ENCODE data around the gene HMGXB4.
A peak's percentile ranks its signal among the peaks of the same experiment; 100 is the strongest.

Gene HMGXB4

DNA sequence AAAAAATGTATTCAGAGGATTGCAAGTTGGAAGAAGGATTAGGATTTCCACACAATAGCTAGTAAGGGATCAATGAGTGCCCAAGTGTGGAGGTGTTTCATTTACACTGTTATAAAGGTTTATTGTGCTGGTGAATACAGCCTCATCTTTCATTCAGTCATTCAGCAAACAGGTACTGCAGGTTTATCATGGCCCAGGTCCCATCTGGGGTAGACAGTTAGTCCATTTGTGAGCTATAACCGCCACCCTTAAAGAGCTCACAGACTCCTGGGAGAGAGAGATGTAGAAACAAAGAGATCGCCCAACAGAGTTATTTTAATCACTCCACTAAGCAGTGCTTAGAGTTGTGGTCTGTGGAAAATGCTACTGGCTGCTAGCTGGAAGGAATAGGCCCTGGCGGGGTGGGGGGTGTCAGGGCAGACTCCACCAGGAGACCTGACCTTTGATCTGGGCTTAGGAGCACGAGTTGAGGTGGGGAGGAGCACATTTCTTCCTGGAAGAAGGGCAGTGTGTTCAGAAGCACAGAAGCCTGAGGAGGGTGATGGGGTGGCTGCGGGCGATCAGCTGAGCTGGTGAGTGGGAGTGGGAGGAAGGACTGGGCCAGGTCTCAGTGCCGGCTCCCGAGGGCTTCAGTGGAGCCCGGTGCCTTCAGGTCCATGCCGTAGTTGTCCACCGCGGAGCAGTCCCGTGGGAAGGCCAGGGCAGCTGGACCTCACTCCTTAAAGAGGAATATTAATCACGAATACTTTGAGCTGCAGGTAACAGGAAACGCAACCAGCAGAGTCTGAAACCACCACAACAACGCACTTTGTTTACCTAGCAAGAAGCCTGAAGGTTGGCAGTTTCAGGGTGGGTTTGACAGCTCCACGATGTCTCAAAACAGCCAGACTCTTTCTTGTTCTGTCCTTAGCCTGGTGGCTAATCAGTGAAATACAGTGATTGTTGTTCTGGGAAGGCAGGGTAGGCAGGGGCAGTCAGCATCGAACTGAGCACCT lies 53.6 kb downstream of the HMGXB4 start:
- Mint-ChIP-seq H3K27me3 (no peaks in the 10 kb centered on the region), H3K4me3 (no peak overlapping the region), H3K4me1 (ENCODE audit: low read depth) (peaks cover 91% of the 10 kb centered on the region), H3K27ac (peak overlapping the region; percentile 80), H3K9me3 (no peaks in the 10 kb centered on the region), H3K36me3 (ENCODE audit: low read depth) (peaks cover 3% of the 10 kb centered on the region)
- no peak for DNase-seq

DNA sequence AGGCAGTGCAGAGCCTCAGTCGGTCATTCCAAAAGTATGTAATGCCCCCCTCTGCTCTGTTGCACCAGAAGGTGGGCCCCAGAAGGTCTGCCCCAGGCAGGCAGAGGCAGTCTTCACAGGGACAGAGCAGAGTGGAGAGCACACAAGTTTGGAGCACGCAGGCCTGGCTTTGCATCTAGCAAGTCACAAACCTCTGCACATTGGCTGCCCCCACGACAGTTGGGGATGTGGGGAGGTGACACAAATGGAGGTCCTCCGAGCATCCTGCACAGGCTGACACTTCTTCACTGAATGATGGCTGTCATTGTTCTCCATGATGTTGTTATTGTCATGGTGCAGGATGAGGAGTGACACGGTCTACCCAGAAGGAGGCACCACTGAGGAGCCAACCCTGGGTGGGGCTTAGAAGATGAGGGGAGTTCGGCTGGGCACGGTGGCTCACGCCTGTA lies 54.3 kb downstream of the HMGXB4 start:
- Mint-ChIP-seq H3K36me3 (ENCODE audit: low read depth) (peaks cover 3% of the 10 kb centered on the region), H3K9me3 (no peaks in the 10 kb centered on the region), H3K4me1 (ENCODE audit: low read depth) (peaks cover 89% of the 10 kb centered on the region), H3K4me3 (no peak overlapping the region), H3K27ac (no peak overlapping the region), H3K27me3 (no peaks in the 10 kb centered on the region)
- DNase-seq, result no peak

DNA sequence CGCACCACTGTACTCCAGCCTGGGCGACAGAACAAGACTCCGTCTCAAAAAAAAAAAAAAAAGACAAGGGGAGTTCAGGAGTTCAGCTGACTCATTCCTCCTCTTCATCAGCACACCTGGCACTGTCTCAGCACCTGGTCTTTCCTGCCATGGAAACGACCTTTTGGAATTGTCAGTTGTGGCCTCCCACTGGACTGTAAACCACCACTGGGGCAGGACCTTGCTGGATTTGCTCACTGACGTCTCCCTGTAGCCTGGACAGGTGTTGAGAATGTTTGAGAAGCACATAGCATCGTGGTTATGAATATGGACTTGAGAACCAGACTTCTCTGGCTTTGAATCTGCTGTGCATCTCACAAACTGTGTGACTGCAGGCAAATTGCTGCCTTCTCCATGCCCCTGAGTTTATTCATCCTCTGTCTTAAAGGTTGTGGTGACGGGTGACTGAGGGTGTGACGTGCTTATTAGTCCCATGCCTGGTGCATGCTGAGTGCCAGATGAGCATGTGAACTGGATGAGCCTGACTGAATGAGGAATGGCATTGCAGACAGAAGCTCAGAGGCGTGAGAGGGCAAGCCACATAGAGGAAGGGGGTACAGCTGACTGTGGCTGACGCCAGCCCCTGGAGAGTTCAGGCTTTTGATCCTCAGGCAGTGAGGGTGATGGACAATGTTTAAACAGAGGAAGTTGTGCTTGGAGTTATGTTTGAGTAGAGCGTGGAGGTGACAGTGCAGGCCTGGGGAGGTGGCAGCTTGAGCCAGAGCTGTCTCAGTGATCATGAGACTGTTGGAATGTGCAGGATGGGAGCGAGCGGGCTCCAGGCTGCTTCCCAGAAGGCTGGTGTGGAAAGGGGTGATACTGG lies 55.1 kb downstream of the HMGXB4 start:
- Mint-ChIP-seq H3K4me3 (no peak overlapping the region), H3K27me3 (no peaks in the 10 kb centered on the region), H3K27ac (peak overlapping the region; percentile 68), H3K4me1 (ENCODE audit: low read depth) (peaks cover 80% of the 10 kb centered on the region), H3K36me3 (ENCODE audit: low read depth) (peaks cover 3% of the 10 kb centered on the region), H3K9me3 (no peaks in the 10 kb centered on the region)
- DNase-seq, result peak; percentile 31

DNA sequence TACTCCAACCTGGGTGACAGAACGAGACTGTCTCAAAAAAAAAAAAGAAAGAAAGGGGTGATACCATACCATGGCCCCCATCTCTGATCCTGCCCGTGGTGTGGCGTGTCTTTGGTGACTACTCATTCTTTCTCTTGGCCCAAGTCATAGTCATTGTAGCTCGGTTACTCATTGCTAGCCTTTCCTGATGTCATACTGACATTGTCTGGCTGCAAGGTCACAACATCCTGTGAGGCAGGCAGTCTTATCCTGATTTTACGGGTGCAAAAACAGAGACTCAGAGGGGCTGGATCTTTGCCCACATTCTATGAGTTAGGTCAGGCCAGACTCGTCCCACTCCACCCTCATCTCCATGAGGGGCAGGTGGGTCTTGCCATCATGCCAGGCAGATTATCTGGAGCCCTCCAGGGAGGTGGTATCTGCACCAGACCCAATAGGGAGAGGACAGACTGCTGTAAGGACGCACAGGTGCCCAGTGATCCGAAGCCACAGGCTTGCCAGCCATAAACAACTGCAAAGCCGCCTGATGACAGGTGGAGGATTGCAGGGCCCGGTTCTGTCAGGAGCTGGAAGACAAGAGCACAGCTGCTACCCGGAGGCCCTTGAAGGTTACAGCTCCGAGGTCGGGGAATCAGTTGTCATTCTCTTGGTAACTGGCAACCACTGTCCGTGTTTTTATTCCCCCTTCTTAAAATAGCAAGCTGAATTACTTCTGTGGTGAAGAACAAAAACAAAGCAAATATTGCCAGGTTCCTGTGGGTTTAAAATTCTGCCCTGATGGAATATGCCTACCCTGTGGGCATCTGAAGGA lies 56.2 kb downstream of the HMGXB4 start:
- Mint-ChIP-seq H3K9me3 (no peaks in the 10 kb centered on the region), H3K27me3 (no peaks in the 10 kb centered on the region), H3K36me3 (ENCODE audit: low read depth) (peaks cover 12% of the 10 kb centered on the region), H3K4me1 (ENCODE audit: low read depth) (peaks cover 70% of the 10 kb centered on the region), H3K27ac (peak overlapping the region; percentile 68), H3K4me3 (no peak overlapping the region)
- DNase-seq, result peak; percentile 33

GRCh38 chr22:35314161-35314942 lies 57.1 kb downstream of the HMGXB4 start:
- H3K4me3 Mint-ChIP-seq, result no peak overlapping the region
- H3K27me3 Mint-ChIP-seq, result no peaks in the 10 kb centered on the region
- H3K36me3 Mint-ChIP-seq (ENCODE audit: low read depth), result peaks cover 18% of the 10 kb centered on the region
- peaks cover 61% of the 10 kb centered on the region for H3K4me1 Mint-ChIP-seq (ENCODE audit: low read depth)
- DNase-seq, result peak; percentile 18
- no peaks in the 10 kb centered on the region for H3K9me3 Mint-ChIP-seq
- peak overlapping the region; percentile 68 for H3K27ac Mint-ChIP-seq

DNA sequence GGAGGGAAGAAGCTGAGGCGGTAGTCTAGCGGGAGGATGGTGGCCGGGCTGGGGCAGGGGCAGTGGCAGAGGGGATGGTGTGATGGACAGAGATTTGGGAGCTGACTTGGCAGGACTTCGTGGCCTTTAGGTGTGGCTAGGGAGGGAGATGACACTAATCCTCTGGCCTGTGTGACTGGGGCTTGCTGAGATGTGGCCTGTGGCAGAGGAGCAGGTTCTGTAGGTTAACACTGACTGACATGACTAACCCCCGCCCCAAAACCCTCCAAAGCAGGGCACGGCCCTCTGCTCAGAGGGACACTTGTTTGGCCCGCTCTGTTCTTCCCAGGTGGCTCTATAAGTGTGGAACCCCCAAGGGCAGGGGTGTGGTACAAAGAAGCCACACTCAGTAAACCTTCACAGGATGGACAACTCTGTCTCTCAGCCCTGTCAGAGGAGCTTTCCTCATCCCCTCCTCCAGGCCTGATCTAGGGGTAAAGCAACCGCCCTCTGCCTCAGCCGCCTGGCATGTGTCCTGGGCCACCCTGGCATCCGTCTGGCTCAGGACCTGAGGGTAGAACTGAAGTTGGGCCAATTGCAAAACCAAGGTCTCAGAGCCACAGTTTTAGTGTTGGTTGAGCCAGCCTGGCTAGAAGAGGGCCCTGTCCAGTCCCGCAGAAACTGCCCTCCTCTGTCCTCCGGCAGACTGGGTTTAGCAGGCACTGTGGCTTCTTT lies 58.0 kb downstream of the HMGXB4 start:
- no peaks in the 10 kb centered on the region for H3K9me3 Mint-ChIP-seq
- H3K36me3 Mint-ChIP-seq (ENCODE audit: low read depth), result peaks cover 19% of the 10 kb centered on the region
- peak; percentile 23 for DNase-seq
- H3K4me1 Mint-ChIP-seq (ENCODE audit: low read depth), result peaks cover 53% of the 10 kb centered on the region
- H3K27me3 Mint-ChIP-seq, result no peaks in the 10 kb centered on the region
- no peak overlapping the region for H3K4me3 Mint-ChIP-seq
- H3K27ac Mint-ChIP-seq, result no peak overlapping the region

- no peak overlapping the region for H3K4me3 Mint-ChIP-seq
- peaks cover 45% of the 10 kb centered on the region for H3K4me1 Mint-ChIP-seq (ENCODE audit: low read depth)
- peaks cover 22% of the 10 kb centered on the region for H3K36me3 Mint-ChIP-seq (ENCODE audit: low read depth)
- no peaks in the 10 kb centered on the region for H3K27me3 Mint-ChIP-seq
- H3K9me3 Mint-ChIP-seq, result no peaks in the 10 kb centered on the region
- peak; percentile 28 for DNase-seq
- no peak overlapping the region for H3K27ac Mint-ChIP-seq
Measured at GRCh38 chr22:35315855-35316745, 58.8 kb downstream of the HMGXB4 start.

DNA sequence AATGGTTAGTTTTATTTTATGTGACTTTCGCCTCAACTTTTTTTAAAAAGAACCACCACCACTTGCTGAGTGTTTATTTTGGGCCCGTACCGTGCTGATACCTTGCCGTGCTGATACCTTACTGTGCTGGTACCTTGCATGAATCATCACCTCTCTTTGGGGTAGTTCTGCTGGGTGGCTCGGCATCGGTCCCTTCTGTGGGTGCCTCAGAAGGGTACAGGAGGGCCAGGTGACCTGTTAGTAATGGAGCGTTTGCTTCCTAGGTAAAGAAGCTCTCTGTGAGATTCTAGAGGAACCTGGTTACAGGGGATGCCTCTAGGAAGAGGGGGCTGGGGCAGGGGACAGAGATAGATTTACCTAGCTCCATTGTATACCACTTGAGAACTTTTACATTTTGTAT lies 59.5 kb downstream of the HMGXB4 start:
- Mint-ChIP-seq H3K27ac (no peak overlapping the region), H3K9me3 (no peaks in the 10 kb centered on the region), H3K4me3 (no peak overlapping the region), H3K36me3 (ENCODE audit: low read depth) (peaks cover 26% of the 10 kb centered on the region), H3K4me1 (ENCODE audit: low read depth) (peaks cover 39% of the 10 kb centered on the region), H3K27me3 (no peaks in the 10 kb centered on the region)
- DNase-seq, result no peak

GRCh38 chr22:35317680-35318290 lies 60.5 kb downstream of the HMGXB4 start:
- Mint-ChIP-seq H3K27ac (no peak overlapping the region), H3K27me3 (no peaks in the 10 kb centered on the region), H3K4me1 (ENCODE audit: low read depth) (peaks cover 31% of the 10 kb centered on the region), H3K36me3 (ENCODE audit: low read depth) (peaks cover 35% of the 10 kb centered on the region), H3K4me3 (no peak overlapping the region), H3K9me3 (no peaks in the 10 kb centered on the region)
- DNase-seq, result no peak

GRCh38 chr22:35318346-35319215 lies 61.3 kb downstream of the HMGXB4 start:
- Mint-ChIP-seq H3K4me3 (no peak overlapping the region), H3K27me3 (no peaks in the 10 kb centered on the region), H3K36me3 (ENCODE audit: low read depth) (peaks cover 42% of the 10 kb centered on the region), H3K4me1 (ENCODE audit: low read depth) (peaks cover 25% of the 10 kb centered on the region), H3K9me3 (no peaks in the 10 kb centered on the region), H3K27ac (no peak overlapping the region)
- no peak for DNase-seq

GRCh38 chr22:35319244-35319985 lies 62.1 kb downstream of the HMGXB4 start:
- no peak for DNase-seq
- H3K36me3 Mint-ChIP-seq (ENCODE audit: low read depth), result peaks cover 51% of the 10 kb centered on the region
- no peaks in the 10 kb centered on the region for H3K27me3 Mint-ChIP-seq
- peaks cover 18% of the 10 kb centered on the region for H3K4me1 Mint-ChIP-seq (ENCODE audit: low read depth)
- no peak overlapping the region for H3K4me3 Mint-ChIP-seq
- no peaks in the 10 kb centered on the region for H3K9me3 Mint-ChIP-seq
- no peak overlapping the region for H3K27ac Mint-ChIP-seq
